ENCODE data around the gene ZNF569. TPM values are rescaled to one million over a fixed set of nuclear protein-coding genes. Genes with fewer than 3 reads are reported as not detected.

Gene ZNF569
- total and polyA plus RNA-seq, 2 of the 13 experiments (the other 11 are each of a cell fraction or from before 2014, with no cell fraction given), result 1.4 to 5.7 TPM

- TF ChIP-seq SNAI1 (CRISPR knock-in tag; IDR thresholded peaks at IDR 0.05; ENCODE audit: borderline replicate concordance), result peak; percentile 62; the same call in 1 of the 2 replicates
- peak; percentile 83; the same call in 1 of the 2 replicates for TF ChIP-seq NFATC3 (CRISPR knock-in tag; IDR thresholded peaks at IDR 0.05)
- TF ChIP-seq ZNF543 (CRISPR knock-in tag; IDR thresholded peaks at IDR 0.05), result peak; percentile 64; the same call in 1 of the 2 replicates
- peak; percentile 24; the same call in 1 of the 2 replicates for TF ChIP-seq DNMT3B (CRISPR knock-in tag; conservative IDR thresholded peaks at IDR 0.05)
- peak; percentile 53 for TF ChIP-seq TEAD3 (CRISPR knock-in tag; optimal IDR thresholded peaks at IDR 0.05; ENCODE audit: borderline replicate concordance)
- peak; percentile 88; the same call in 1 of the 2 replicates for TF ChIP-seq ZBED4 (CRISPR knock-in tag; IDR thresholded peaks at IDR 0.05; ENCODE audit: borderline replicate concordance)
- TF ChIP-seq HMGXB3 (CRISPR knock-in tag; IDR thresholded peaks at IDR 0.05; ENCODE audit: borderline replicate concordance), result 0 out of 2 replicates have a peak, but pooled peaks have one; percentile 49
- TF ChIP-seq SP2 (CRISPR knock-in tag; IDR thresholded peaks at IDR 0.05), result peak; percentile 48
- peak; percentile 53 for TF ChIP-seq MED8 (CRISPR knock-in tag; IDR thresholded peaks at IDR 0.05; ENCODE audit: insufficient replicate concordance)
- TF ChIP-seq LCORL (IDR thresholded peaks at IDR 0.05), result no peak
- 0 out of 2 replicates have a peak, but pooled peaks have one; percentile 50 for TF ChIP-seq LCORL (CRISPR knock-in tag; IDR thresholded peaks at IDR 0.05)
- 0 out of 2 replicates have a peak, but pooled peaks have one; percentile 72 for TF ChIP-seq SMAD9 (CRISPR knock-in tag; IDR thresholded peaks at IDR 0.05)
- TF ChIP-seq ZNF687 (CRISPR knock-in tag; IDR thresholded peaks at IDR 0.05), result peak; percentile 76
Observed at GRCh38 chr19:37468961-37469777, 1.9 kb upstream of the ZNF569 start, which contains the start of gene ZNF570 (continued).

Measured in HepG2 (cell line).